CD4-positive, alpha-beta T cell treated with Interleukin-1 beta for 1 hour (primary cell): Measurements from ENCODE around the gene ZRSR2.
A peak's percentile ranks its signal among the peaks of the same experiment; 100 is the strongest.
"Not testable (repeated sequence)": the region's sequence is repeated elsewhere in the genome, so short reads cannot be mapped to it uniquely, and the experiment has no call there.

ENCODE experiments used
- DNase-seq, 2 donors: peaks; one replicate each; pipeline ENCODE4 v3.0.0-alpha.2; 2020 to 2022

The ZRSR2 gene, protein sequence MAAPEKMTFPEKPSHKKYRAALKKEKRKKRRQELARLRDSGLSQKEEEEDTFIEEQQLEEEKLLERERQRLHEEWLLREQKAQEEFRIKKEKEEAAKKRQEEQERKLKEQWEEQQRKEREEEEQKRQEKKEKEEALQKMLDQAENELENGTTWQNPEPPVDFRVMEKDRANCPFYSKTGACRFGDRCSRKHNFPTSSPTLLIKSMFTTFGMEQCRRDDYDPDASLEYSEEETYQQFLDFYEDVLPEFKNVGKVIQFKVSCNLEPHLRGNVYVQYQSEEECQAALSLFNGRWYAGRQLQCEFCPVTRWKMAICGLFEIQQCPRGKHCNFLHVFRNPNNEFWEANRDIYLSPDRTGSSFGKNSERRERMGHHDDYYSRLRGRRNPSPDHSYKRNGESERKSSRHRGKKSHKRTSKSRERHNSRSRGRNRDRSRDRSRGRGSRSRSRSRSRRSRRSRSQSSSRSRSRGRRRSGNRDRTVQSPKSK

DNA sequence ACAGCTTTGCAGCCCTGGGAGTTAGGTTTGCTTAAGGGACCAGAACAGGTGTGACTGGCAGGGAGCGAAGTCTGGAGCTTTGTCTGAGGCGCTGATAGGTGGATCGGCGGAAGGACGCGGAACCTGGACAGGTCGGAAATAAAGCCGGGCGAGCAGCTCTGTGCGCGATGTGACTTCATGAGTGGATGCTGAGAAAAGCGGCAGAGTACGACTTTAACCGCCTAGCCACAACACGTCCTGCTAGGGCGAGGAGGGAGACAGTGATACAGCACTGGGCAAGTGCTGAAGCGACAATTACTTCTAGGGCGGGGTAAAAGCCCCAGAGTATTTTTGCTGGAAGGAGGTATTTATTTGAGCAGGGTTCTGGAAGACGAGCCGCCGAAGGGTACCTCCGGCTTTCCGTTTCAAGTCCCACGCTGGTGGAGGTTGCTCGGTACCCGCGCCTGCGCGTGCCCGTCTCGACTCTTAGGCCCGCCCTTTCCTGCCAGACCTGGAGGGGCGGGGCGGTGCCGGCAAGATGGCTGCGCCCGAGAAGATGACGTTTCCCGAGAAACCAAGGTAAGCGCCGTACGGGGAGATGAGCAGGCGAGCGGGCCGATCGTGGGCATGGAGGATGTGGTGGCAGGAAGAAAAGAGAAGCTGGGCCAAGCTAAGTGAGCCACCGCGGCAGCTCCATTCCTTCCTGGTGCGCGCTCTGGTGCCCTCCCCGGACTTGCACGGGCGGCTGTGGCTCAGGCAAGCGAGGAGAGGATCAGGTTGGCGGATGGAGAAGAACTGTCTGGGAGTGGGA, at the start of gene ZRSR2:
TSS of gene ZRSR2 (plus strand) at position 506 of the 790 bp plus-strand sequence. CDS start at position 518, 12 bp downstream.
- DNase-seq, result peak; percentile 87 to 92

DNA sequence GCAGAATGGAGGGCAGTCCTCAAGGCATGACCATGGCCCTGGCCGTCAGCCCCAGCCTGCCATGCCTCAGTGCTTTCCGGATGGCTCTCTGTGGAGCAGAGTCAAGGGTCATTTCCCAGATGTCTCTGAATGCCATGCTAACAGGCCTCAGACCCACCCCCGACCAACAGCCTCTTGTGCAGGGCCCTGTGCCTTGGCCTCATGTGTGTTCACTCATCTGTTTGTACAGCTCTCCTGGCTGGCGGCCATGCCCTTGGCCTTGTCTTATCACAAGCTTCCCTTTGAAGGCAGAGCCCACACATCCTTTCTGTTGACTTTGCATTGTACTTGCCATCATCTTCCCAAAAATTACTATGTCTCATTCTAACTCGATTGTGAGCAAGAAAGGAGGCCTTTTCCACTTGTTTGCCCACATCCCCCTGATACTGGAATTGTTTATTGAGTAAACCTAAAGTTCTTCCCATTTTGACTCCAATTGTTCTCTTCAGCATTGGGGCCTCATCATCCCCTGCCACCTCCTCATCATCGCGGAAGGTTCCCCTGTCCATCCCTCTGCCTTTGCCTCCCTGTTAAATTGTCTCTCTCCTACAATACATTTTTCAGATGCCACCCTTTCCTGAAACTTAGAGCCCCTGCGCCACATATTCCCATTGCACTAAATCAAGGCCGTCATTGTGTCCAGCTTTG, 46.0 kb upstream of the ZRSR2 start:
- no peak for DNase-seq

DNA sequence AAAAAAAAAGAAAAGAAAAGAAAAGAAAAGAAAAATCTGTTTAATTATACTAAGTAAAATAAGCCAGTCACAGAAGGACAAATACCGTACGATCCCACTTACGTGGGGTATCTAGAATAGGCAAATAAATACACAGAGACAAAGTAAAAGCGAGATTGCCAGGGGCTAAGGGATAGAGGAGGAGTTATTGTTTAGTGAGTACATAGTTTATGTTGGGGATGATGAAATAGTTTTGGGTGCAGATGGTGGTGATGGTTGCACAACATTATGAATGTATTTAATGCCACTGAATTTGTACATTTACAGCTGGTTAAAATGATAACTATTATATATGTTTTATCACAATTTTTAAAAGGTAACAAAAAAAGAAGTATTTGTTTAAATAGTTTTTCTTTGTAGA, 45.1 kb upstream of the ZRSR2 start:
- DNase-seq, result no peak

DNA sequence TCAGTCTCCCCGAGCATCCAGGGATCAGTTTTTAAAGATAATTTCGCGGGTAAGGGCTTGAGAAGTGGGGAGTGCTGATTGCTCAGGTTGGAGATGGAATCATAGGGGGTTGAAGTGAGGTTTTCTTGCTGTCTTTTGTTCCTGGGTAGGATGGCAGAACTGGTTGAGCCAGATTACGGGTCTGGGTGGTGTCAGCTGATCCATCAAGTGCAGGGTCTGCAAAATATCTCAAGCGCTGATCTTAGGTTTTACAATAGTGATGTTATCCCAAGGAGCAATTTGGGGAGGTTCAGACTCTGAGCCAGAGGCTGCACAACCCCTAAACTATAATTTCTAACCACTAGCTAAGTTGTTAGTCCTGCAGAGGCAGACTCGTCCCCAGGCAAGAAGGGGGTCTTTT, 43.6 kb upstream of the ZRSR2 start:
- not testable (repeated sequence) for DNase-seq

DNA sequence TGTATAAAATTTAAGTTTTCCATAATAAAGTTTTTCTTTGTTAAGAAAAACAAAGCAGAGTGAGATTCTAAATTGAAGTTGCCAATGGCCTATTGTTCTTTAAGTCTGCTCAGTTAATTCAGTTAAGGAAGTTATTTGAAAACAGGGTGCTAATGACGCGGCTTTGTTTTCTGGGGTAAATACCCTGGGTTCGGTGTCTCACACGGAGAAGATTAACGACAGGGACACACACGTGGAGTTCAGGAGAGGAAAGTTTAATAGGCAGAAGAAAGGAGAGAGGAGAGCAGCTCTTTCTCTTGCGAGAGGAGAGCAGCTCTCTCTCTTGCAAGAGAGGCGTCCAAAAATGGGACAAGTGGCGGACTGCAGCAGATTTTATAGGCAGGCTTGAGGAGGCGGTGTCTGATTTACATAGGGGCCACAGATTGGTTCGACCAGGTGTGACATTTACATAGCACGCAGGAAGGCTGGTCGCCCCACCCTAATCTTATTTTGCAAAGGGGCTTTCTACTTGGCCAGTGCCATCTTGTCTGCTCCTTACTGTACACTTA, 42.6 kb upstream of the ZRSR2 start:
- no peak for DNase-seq

DNA sequence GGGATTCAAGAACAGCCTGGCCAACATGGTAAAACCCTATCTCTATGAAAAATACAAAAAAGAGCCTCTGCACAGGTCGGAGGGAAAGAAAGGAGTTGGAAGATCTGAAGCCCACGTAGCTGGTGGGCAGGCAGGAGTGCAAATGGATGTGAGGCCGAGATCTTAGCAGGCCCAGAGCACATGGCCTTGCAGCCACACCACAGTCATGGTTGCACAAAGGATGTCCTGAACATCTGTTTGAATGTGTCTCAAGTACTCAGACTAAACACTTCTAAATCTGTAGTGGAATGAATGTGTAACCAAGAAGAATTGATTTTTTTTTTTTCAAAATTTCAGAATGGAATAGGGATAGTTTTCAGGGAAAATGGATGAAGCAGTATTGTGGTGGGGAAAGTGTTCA, 41.4 kb upstream of the ZRSR2 start:
- DNase-seq, result no peak

DNA sequence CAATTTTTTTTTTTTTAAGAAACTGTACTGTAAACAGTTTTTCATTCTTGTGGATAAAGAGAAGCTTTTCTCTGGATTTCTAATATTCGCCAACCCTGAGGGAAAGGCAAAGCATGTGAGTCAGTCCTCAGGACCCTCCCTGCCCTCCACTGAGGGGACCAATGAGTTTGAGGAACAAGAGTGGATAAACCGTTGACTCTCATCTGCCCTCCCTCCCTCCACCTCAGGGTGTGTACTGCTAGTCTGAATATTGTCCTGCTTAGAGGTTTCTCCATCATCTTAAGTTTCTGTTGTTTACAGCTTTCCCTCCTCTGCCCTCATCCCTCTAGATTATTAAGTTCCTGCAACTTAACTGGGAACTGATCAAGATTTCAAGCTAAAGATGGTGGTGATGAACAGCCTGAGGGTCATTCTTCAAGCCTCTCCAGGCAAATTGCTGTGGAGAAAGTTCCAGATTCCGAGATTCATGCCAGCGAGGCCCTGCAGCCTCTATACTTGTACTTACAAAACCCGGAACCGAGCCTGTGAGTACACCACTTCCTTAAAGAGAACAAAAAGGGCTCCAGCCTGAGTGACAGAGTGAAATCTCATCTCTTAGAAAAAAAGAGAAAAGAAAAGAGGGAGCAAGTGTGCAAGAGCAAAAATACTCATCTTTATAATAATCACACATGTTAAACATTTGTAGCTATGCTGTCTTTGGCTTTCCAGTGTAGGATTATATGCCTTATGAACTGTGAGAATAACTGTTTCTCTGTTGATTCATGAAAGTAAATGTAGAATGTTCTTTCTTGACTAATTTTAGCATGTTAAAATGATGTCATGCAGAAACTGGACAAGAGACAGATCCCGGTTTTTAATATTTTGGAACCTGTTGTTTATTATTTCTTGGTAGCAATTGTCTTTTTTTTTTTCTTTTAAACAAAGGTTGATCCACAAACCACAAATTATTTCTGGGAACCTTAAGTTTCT, 40.4 kb upstream of the ZRSR2 start:
- DNase-seq, result peak; percentile 57 to 58

DNA sequence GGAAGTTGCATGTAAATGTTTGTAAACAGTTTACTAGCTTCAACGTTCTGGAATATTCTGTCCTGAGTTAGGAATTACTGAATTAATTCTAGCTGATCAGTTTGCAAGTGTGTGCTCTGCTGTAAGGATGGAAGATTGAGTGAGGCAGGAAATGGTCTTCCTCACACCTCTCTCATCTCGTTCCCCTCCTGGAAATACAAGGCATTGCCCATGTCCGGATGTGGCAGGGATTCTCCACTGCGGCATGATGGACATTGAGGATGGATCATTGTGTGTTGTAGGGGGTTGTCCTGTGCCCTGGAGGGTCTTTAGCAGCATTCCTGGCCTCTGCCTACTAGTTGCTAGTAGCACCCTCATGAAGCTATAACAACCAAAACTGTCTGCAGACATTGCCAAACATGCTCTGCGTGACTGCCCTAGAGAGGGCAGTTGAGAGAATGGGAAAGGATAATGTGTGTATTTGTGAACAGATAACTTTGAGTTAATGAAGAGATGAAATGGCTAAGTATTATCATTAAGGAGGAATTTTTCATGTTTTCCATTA, 39.6 kb upstream of the ZRSR2 start:
- DNase-seq, result peak; percentile 30 to 48

DNA sequence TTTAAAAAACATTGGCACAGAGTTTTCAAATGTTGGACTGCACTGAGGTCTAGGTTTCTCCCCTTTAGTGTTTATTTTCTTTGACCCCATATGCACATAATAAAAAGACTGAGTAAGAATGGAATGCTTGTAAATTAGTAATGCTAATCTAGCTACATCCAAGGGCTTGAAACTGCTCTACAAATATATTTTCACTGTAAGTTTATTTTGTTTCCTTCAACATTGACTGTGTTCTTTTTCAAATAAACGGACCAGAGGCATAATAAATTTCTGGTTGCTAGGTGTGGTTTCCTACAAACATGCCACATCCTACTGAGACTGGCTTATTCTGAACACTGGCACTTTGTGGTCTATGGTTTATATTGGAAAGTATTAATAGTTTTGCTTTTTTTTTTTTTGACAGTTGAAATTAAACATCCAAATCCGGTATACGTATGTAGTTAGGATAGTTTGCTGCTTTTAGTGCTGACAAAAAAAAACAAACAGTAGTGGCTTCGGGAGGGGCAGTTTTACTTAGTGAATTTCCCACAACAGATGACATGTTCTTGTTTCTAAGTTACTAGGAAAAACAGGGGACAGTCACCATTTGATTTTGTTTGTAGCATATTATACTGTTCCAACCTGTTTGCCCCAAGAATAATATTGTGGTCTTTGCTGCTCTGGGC, 39.0 kb upstream of the ZRSR2 start:
- peak; percentile 59 to 81 for DNase-seq

DNA sequence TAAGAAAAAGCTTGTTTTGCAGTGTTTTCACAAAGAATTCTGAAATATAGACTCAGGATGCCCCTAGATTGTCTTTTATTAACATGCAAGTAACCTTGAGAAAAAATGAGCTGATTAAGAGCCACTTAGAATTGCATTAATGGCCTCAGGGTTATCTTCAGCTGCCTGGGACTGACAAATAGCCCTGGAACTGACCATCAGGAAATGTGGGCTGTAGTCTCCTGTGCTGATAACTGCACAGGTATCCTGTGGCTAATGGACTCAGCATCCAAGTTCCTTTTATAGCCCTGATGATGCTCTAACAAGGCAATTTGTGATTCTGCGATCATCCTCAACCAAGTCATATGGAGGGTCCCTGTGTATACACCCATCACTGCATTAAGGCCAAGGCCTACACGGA, 35.2 kb upstream of the ZRSR2 start:
- DNase-seq, result no peak

DNA sequence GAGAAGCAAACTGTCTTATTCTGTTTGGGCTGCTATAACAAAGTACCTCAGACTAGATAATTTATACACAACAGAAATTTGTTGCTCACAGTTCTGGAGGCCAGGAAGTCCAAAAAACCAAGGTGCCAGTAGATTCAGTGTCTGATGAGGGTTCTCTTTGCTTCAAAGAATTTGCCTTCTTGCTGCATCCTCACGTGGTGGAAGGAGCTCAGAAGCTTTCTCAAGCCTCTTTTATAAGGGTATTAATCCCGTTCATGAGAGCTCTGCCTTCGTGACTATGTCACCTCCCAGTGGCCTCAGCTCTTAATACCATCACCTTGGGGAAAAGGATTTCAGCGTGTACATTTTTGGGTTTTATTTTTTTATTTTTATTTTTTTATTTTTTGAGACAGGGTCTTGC, 32.1 kb upstream of the ZRSR2 start:
- peak; percentile 42 to 63 for DNase-seq

DNA sequence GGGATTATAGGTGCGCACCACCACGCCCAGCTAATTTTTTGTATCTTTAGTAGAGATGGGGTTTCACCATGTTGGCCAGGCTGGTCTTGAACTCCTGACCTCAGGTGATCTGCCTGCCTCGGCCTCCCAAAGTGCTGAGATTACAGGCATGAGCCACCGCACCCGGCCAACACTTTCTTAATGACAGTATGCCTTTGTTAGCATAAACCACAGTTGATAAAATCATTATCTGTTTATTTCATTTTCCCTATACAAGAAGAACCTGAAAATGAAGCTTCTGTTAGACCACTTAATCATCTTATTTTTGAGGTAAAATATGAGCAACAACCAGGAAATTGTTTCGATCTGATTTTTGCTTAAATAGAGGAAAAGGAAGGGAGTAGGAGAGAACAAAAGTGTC, 30.4 kb upstream of the ZRSR2 start:
- DNase-seq, result not testable (repeated sequence)

DNA sequence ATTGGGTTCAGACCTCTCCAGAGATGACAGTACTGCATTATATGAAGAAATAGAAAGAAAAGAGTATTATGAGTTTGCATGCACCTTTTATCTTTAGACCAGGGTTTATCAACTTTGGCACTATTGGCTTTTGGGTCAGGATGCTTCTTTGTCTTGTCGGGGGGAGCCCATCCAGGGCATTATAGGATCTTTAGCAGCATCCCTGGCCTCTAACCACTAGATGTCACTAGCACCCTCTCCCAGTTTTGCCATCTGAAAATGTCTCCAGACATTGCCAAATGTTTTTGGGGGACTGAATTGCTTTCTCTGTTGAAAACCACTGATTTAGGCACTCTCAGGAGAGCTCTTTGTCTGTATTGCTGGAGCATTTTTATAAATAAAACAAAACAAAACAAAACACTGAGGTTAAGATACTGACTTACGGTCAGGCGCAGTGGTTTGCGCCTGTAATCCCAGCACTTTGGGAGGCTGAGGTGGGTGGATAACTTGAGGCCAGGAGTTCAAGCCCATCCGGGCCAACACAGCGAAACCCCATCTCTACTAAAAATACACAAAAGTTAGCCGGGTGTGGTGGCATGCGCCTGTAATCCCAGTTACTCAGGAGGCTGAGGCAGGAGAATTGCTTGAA, 28.6 kb upstream of the ZRSR2 start:
- DNase-seq, result peak; percentile 41 to 55

DNA sequence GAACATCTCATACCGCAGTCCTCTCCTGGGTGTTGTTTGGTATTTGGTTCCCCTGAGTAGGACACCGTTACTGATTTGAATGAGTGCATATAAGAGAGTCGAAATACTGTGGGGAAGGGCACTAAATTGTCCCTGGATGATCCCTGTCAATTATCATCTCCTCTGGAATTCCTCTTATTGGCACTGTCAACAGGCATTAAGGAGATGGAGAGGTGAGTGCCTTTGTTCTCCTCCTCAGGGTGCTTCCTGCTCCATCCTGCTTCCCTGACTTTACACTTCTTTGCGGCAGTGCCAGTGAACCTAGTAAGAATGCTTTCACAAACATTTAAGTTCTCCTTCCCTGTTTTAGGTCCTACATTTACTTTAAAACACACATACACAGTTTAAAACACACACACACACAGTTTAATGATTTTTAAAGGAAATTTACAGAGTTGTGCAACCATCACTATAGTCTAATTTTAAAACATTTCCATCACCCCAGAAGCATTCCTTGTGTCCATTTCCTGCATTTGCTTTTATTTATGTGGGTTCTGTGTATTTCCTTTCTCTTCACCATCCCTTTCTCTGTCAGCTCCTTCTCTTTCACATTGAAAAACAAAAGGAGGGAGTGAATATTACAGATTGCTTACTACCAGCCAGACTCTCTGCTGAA, 20.9 kb upstream of the ZRSR2 start:
- no peak for DNase-seq

DNA sequence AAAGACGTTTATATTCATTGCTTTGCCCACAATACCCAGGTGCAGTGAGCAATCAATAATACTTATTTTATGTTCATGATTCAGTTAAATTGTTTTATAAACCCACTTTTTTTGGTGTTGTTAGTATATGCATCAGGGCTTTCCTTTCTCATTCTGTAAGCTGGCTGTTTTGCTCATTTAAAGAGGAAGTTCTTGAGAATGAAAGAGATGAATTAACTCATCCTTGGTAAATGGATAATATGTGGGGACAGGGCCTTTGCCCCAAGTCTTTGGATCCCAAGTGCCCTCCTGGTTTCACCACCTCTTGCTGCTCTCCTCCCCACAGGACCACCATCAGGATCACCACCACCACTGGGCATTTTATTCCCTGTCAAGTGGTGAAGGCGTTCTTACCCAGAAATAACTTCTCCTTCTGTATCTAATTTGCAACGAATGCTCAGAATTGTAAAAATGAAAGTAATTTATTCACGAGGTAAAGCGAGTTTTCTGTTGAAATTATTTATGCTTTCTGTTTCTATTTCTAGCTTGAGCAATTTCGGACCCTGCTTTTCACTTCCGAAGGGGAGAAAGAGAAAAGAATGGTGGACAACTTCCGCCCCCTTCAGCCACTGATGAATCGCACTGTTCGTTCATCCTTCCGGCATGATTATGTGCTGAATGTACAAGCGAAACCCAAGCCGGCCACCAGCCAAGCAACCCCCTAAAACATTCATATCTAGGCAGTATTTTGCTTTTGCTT, 8.2 kb upstream of the ZRSR2 start:
- peak; percentile 24 to 43 for DNase-seq

DNA sequence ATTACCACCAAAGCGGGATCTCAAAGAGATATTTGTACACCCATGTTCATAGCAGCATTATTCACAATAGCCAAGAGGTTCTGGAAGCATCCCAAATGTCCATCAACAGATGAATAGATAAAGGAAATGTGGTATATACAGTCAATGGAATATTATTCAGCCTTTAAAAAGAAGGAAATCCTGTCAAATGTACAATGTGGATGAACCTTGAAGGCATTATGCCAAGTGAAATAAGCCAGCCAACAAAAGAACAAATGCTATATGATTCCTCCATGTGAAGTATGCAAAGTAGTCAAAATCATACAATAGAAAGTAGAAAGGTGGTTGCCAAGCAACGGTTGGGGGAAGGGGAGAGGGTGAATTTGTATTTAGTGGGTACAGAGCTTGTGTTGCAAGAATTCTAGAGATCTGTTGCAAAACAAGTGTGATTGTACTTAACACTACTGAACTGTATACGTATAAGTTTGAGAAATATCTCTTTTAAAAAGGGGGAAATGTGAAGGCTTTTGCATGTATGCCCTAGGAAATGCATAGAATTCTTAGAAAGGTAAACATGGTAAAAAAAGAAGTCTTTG, 5.0 kb upstream of the ZRSR2 start:
- DNase-seq, result peak in 1 of 2 donors; percentile 29

DNA sequence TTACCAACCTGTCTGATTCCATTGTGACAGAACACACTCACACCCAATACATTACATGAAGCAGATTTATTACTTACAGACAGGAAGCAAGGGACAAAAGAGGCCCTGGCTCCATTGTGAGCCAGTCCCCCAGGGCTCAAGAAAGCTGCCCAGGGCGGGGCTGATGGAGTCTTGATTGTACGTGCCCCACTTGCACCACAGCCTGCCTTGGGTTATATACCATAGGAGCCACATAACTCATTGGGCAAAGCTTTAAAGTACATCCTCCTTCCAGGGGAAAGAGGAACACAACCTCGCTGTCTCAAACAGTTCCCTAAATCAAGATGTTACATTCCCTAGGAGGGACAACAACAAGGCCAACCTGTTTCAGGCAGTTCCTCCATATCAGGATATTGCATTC, 3.4 kb upstream of the ZRSR2 start:
- DNase-seq, result peak in 1 of 2 donors; percentile 12

DNA sequence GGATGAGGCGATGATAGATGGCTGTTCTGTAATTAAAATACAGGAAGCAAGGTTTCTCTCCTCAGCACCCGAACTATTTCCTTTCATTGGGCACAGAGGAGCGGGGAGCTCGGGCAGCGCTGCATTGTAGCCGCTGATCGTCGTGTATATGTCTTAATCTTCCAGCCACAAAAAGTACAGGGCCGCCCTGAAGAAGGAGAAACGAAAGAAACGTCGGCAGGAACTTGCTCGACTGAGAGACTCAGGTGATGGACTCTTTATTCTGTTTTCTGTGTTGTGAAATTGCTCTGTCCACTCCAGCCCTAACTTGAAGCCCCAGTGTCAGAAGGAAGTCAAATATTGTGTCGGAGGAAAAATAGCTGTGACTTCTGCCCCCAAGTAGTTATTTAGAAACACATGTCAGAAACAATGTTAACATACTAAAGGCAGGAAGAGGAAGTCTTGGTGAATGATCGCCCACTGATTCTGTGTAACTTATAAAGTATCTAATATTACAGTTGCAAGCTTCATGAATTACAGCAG, 546 bp downstream of the ZRSR2 start:
- no peak for DNase-seq
